Mesendoderm (in vitro differentiated cells): ENCODE data around the gene ATF6.

Experiments used
- DNase-seq: peaks from one replicate; pipeline ENCODE4 v3.0.0; 2013
- H2AK5ac ChIP-seq: 2 replicates; pipeline ENCODE4 v1.6.1; 2013; ENCODE audit warnings: low read length, inconsistent platforms
- H2BK120ac ChIP-seq: 2 replicates; pipeline ENCODE4 v1.6.1; 2013; ENCODE audit warnings: low read depth, mild to moderate bottlenecking, low read length, moderate library complexity, mixed read lengths
- H2BK15ac ChIP-seq: replicated peaks from 2 replicates; pipeline ENCODE4 v1.6.1; 2013; ENCODE audit warnings: low read depth, mild to moderate bottlenecking, moderate library complexity
- H2BK5ac ChIP-seq: 2 replicates; pipeline ENCODE4 v1.6.1; 2013; ENCODE audit warnings: low read length, inconsistent platforms
- H3K18ac ChIP-seq: 2 replicates; pipeline ENCODE4 v1.6.1; 2013; ENCODE audit warnings: mild to moderate bottlenecking, low read length, mixed read lengths
- H3K23ac ChIP-seq: one replicate; pipeline ENCODE4 v1.6.1; 2013; ENCODE audit warnings: low read length
- H3K27ac ChIP-seq: 2 replicates; pipeline ENCODE4 v1.5.1; 2013; ENCODE audit warnings: low read depth, mild to moderate bottlenecking, inconsistent platforms, low read length, moderate library complexity
- H3K27me3 ChIP-seq: 2 replicates; pipeline ENCODE4 v1.6.1; 2013; ENCODE audit warnings: low read length, control low read depth, mild to moderate bottlenecking, inconsistent platforms; ENCODE audit not compliant: insufficient read depth, poor library complexity
- H3K36me3 ChIP-seq: 2 replicates; pipeline ENCODE4 v1.6.1; 2013; ENCODE audit warnings: low read length, inconsistent platforms; ENCODE audit not compliant: control insufficient read depth, insufficient read depth
- H3K4ac ChIP-seq: one replicate; pipeline ENCODE4 v1.6.1; 2013; ENCODE audit warnings: low read depth, mild to moderate bottlenecking, low read length, moderate library complexity
- H3K4me1 ChIP-seq: 2 replicates; pipeline ENCODE4 v1.6.1; 2013; ENCODE audit warnings: low read depth, low read length, inconsistent platforms; ENCODE audit not compliant: control insufficient read depth
- H3K4me2 ChIP-seq: 2 replicates; pipeline ENCODE4 v1.6.1; 2013; ENCODE audit warnings: low read length
- H3K4me3 ChIP-seq: 2 replicates; pipeline ENCODE4 v1.5.1; 2013; ENCODE audit warnings: mild to moderate bottlenecking, low read length
- H3K56ac ChIP-seq: one replicate; pipeline ENCODE4 v1.6.1; 2013; ENCODE audit warnings: low read length
- H3K79me1 ChIP-seq: 2 replicates; pipeline ENCODE4 v1.6.1; 2013; ENCODE audit warnings: low read length, inconsistent platforms
- H3K79me2 ChIP-seq: 2 replicates; pipeline ENCODE4 v1.6.1; 2013; ENCODE audit warnings: mild to moderate bottlenecking, low read length; ENCODE audit not compliant: control insufficient read depth, insufficient read depth
- H3K9ac ChIP-seq: 2 replicates; pipeline ENCODE4 v1.6.1; 2013; ENCODE audit warnings: low read length, inconsistent platforms
- H4K5ac ChIP-seq: one replicate; pipeline ENCODE4 v1.6.1; 2013; ENCODE audit warnings: low read length
- H4K8ac ChIP-seq: one replicate; pipeline ENCODE4 v1.6.1; 2013; ENCODE audit warnings: low read depth, mild to moderate bottlenecking, control low read depth, low read length, moderate library complexity
- WGBS: extraction: QIAGEN DNeasy Blood & Tissue Kit; methylation state at CpG from one replicate; pipeline ENCODE4 v1.1.7; 2013; ENCODE audit warnings: low lambda C conversion rate, missing lambda C conversion rate; ENCODE audit not compliant: insufficient coverage; ENCODE audit errors: extremely low coverage; 5-methylcytosine and 5-hydroxymethylcytosine counted together

Gene ATF6

DNA sequence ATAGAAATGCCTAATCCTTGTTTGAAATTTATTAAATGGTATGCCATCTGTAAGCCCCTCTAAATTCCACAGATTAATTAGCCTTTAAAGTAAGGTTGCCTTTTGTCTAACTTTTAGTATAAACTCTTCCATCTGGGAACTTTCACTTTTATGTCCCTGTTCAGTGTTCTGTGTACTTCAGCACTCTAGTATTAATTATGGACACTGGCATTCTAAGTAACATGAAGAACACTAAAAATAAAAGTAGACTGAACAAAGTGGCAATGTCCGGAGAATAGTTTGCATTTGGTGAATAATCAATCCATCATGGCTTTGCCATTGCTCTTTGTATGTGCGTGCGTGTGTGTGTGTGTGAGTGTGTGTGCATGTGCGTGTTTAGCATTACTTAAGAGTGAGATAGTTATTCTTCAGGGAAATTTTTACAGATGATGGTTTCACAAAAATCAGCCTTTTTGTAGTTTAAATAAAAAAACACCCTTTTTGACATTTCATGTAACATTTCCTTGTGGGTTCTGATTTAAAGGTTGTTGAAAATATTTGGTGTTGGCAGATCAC, 51.1 kb downstream of the ATF6 start:
- Histone ChIP-seq H2AK5ac (no peak overlapping the region), H3K27me3 (no peaks in the 10 kb centered on the region), H3K27ac (no peak overlapping the region), H3K79me2 (no peaks in the 10 kb centered on the region), H3K79me1 (no peaks in the 10 kb centered on the region), H3K4ac (no peak overlapping the region), H3K4me3 (no peak overlapping the region), H3K56ac (no peak overlapping the region), H2BK120ac (no peak overlapping the region), H3K4me1 (no peaks in the 10 kb centered on the region), H4K8ac (no peak overlapping the region), H2BK15ac (no peak overlapping the region), H4K5ac (no peak overlapping the region), H2BK5ac (no peak overlapping the region), H3K4me2 (no peak overlapping the region), H3K36me3 (no peaks in the 10 kb centered on the region), H3K23ac (no peak overlapping the region), H3K18ac (no peak overlapping the region), H3K9ac (no peak overlapping the region)
- no CpG with 5 or more reads among the region's 4 CpGs for WGBS
- DNase-seq = no peak

DNA sequence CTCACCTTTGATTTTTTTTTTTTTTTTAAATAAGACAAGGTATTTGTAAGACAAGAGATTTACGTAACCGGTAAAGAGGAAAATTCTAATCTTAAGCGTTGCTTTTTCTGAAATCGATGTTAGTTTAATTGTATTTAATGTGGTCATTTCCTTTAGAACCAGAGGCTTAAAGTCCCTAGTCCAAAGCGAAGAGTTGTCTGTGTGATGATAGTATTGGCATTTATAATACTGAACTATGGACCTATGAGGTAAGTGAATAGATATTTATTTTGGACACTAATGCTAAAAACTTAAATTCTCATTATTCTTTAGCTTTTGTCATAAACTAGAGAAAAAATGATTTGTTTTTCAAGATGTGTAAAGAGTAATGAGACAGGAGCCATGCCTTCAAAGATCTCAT, 54.8 kb downstream of the ATF6 start:
- Histone ChIP-seq H4K8ac (no peak overlapping the region), H2BK120ac (no peak overlapping the region), H4K5ac (no peak overlapping the region), H2BK15ac (no peak overlapping the region), H3K4ac (no peak overlapping the region), H3K9ac (no peak overlapping the region), H3K79me1 (no peaks in the 10 kb centered on the region), H3K4me3 (no peak overlapping the region), H3K4me2 (no peak overlapping the region), H3K18ac (no peak overlapping the region), H2AK5ac (no peak overlapping the region), H3K4me1 (no peaks in the 10 kb centered on the region), H3K36me3 (no peaks in the 10 kb centered on the region), H3K27me3 (no peaks in the 10 kb centered on the region), H3K27ac (no peak overlapping the region), H3K56ac (no peak overlapping the region), H3K79me2 (no peaks in the 10 kb centered on the region), H2BK5ac (no peak overlapping the region), H3K23ac (no peak overlapping the region)
- 100% methylated on average over 4 of the region's 5 CpGs for WGBS
- DNase-seq = no peak

DNA sequence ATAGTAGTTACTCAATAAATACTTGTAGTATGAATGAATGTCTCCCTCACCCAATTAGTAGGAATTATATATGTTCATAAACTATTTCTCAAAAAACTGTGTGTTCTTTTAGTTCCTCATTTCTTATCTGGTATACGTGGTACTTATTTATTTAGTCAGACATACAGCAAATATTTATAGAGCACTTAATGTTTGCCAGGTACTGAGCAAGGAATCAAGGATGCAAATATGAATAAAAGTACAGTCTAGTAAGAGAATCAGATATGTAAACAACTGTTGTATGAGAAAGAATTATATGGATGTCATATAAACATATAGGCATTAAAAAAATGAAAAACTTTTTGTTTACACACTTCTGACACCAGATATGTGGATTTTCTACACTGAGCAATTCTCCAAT, 58.5 kb downstream of the ATF6 start:
- no peak overlapping the region for H3K56ac ChIP-seq
- no peaks in the 10 kb centered on the region for H3K79me1 ChIP-seq
- no peaks in the 10 kb centered on the region for H3K27me3 ChIP-seq
- WGBS = no CpG with 5 or more reads among the region's 1 CpG
- H3K36me3 ChIP-seq = no peaks in the 10 kb centered on the region
- H2BK120ac ChIP-seq = no peak overlapping the region
- H3K4me1 ChIP-seq = no peaks in the 10 kb centered on the region
- H2BK15ac ChIP-seq = no peak overlapping the region
- no peak overlapping the region for H2AK5ac ChIP-seq
- H4K8ac ChIP-seq = no peak overlapping the region
- H3K23ac ChIP-seq = no peak overlapping the region
- no peak overlapping the region for H2BK5ac ChIP-seq
- H4K5ac ChIP-seq = no peak overlapping the region
- H3K4me2 ChIP-seq = no peak overlapping the region
- no peak overlapping the region for H3K9ac ChIP-seq
- H3K27ac ChIP-seq = no peak overlapping the region
- H3K18ac ChIP-seq = no peak overlapping the region
- H3K79me2 ChIP-seq = no peaks in the 10 kb centered on the region
- no peak overlapping the region for H3K4me3 ChIP-seq
- H3K4ac ChIP-seq = no peak overlapping the region
- no peak for DNase-seq

DNA sequence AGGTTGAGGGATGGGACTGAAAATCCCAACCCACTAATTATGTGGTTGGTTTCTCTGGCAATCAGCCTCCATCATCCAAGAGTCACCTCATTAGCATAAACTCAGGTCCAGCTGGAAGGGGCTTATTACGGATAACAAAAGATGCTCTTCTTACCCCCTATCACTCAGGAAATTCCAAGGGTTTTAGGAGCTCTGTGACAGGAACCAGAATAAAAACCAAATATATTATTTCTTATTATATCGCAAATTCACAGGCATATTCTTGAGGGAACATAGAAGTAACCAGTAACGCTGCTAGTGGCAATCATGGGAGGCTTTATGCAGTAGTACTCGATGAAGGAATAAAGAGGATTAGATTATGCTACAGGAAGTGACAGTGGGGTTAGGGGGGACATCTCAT, 59.7 kb downstream of the ATF6 start:
- Histone ChIP-seq H3K4ac (no peak overlapping the region), H3K18ac (no peak overlapping the region), H3K27me3 (no peaks in the 10 kb centered on the region), H3K79me1 (no peaks in the 10 kb centered on the region), H3K4me1 (no peaks in the 10 kb centered on the region), H4K5ac (no peak overlapping the region), H3K56ac (no peak overlapping the region), H3K23ac (no peak overlapping the region), H4K8ac (no peak overlapping the region), H3K9ac (no peak overlapping the region), H2BK120ac (no peak overlapping the region), H3K27ac (no peak overlapping the region), H3K36me3 (no peaks in the 10 kb centered on the region), H2BK5ac (no peak overlapping the region), H3K4me3 (no peak overlapping the region), H2BK15ac (no peak overlapping the region), H3K79me2 (no peaks in the 10 kb centered on the region), H3K4me2 (no peak overlapping the region), H2AK5ac (no peak overlapping the region)
- DNase-seq = no peak
- WGBS = no CpG with 5 or more reads among the region's 4 CpGs

DNA sequence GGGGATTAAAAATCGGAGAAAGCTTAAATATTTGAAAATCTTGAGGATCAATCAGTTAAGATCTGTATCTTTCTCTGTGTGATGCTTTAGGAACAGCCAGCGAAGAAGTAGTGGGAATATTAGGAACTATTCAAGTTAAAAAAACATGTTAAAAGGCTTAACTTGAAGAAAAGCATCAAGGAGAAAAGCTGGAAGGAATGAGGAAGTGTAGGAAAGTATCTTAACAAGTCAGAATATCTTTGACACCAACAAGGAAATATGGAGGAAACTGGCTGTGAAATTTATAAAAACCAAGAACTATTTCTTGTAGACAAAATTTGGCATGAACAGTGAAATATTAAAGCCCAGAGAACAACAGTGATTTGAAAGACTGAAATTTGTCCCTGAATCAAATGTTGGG, 60.4 kb downstream of the ATF6 start:
- Histone ChIP-seq H4K8ac (no peak overlapping the region), H2BK15ac (no peak overlapping the region), H3K56ac (no peak overlapping the region), H3K27ac (no peak overlapping the region), H2AK5ac (no peak overlapping the region), H3K4me3 (no peak overlapping the region), H3K4me1 (no peaks in the 10 kb centered on the region), H3K79me2 (no peaks in the 10 kb centered on the region), H3K4me2 (no peak overlapping the region), H3K27me3 (no peaks in the 10 kb centered on the region), H3K36me3 (no peaks in the 10 kb centered on the region), H2BK120ac (no peak overlapping the region), H4K5ac (no peak overlapping the region), H3K4ac (no peak overlapping the region), H2BK5ac (no peak overlapping the region), H3K9ac (no peak overlapping the region), H3K18ac (no peak overlapping the region), H3K23ac (no peak overlapping the region), H3K79me1 (no peaks in the 10 kb centered on the region)
- WGBS = 100% methylated on average over 1 of the region's 2 CpGs
- no peak for DNase-seq

DNA sequence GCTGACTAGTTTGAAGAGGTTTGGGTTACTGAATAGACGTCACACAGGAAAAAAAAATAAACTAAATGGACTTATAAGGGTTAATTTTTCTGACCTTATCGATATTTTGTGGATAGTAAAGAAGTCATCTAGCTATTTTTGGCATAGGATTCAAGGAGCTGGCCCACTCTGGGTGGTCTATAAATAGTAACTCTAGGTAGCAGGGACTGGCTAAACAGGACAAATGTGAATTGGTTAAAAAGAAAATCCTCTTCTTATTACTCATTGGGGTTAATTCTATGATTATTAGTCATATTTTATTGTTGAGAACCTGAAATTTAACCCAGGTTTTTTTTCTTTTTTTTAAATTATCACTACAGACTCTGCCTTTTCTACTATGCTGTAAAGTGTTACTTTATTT, 61.7 kb downstream of the ATF6 start:
- no peak overlapping the region for H3K4ac ChIP-seq
- H4K5ac ChIP-seq = no peak overlapping the region
- H3K79me2 ChIP-seq = no peaks in the 10 kb centered on the region
- WGBS = no CpG with 5 or more reads among the region's 2 CpGs
- H4K8ac ChIP-seq = no peak overlapping the region
- no peak overlapping the region for H3K9ac ChIP-seq
- no peaks in the 10 kb centered on the region for H3K36me3 ChIP-seq
- H3K79me1 ChIP-seq = no peaks in the 10 kb centered on the region
- no peak overlapping the region for H3K18ac ChIP-seq
- H2BK15ac ChIP-seq = no peak overlapping the region
- DNase-seq = no peak
- no peak overlapping the region for H2BK5ac ChIP-seq
- no peak overlapping the region for H2AK5ac ChIP-seq
- H3K4me2 ChIP-seq = no peak overlapping the region
- H3K27me3 ChIP-seq = no peaks in the 10 kb centered on the region
- H3K27ac ChIP-seq = no peak overlapping the region
- no peak overlapping the region for H3K23ac ChIP-seq
- H3K4me3 ChIP-seq = no peak overlapping the region
- H2BK120ac ChIP-seq = no peak overlapping the region
- no peak overlapping the region for H3K56ac ChIP-seq
- H3K4me1 ChIP-seq = no peaks in the 10 kb centered on the region
